ENCODE results near the gene YWHAH.

Gene YWHAH

GRCh38 chr22:31950226-31950625 is 5.9 kb downstream of the YWHAH start:
- DNase-seq (ENCODE audit: low spot score), result no peak

GRCh38 chr22:31951194-31952093 is 7.1 kb downstream of the YWHAH start:
- DNase-seq (ENCODE audit: low spot score), result no peak

- DNase-seq (ENCODE audit: low spot score), result no peak
These were observed 7.7 kb downstream of the YWHAH start for GRCh38 chr22:31952094-31952401.

GRCh38 chr22:31952472-31952871 is 8.1 kb downstream of the YWHAH start:
- no peak for DNase-seq (ENCODE audit: low spot score)

GRCh38 chr22:31953261-31953660 is 8.9 kb downstream of the YWHAH start:
- no peak for DNase-seq (ENCODE audit: low spot score)

GRCh38 chr22:31954535-31955523 is 10.5 kb downstream of the YWHAH start:
- DNase-seq (ENCODE audit: low spot score), result no peak

GRCh38 chr22:31956360-31956759 is 12.0 kb downstream of the YWHAH start:
- no peak for DNase-seq (ENCODE audit: low spot score)

- DNase-seq (ENCODE audit: low spot score), result no peak
These were observed 13.7 kb downstream of the YWHAH start for GRCh38 chr22:31957970-31958594.

GRCh38 chr22:31958625-31959239 is 14.4 kb downstream of the YWHAH start:
- DNase-seq (ENCODE audit: low spot score), result no peak

- DNase-seq (ENCODE audit: low spot score), result no peak
These were observed 16.4 kb downstream of the YWHAH start for GRCh38 chr22:31960767-31961166.

GRCh38 chr22:31962387-31963125 is 18.2 kb downstream of the YWHAH start:
- no peak for DNase-seq (ENCODE audit: low spot score)

GRCh38 chr22:31968022-31968421 is 23.7 kb downstream of the YWHAH start:
- DNase-seq (ENCODE audit: low spot score), result no peak

GRCh38 chr22:31969789-31970489 is 25.6 kb downstream of the YWHAH start:
- peak; percentile 66 for DNase-seq (ENCODE audit: low spot score)

GRCh38 chr22:31970490-31971444 is 26.4 kb downstream of the YWHAH start:
- DNase-seq (ENCODE audit: low spot score), result peak; percentile 78

GRCh38 chr22:31972180-31972579 is 27.8 kb downstream of the YWHAH start:
- DNase-seq (ENCODE audit: low spot score), result no peak

GRCh38 chr22:31973739-31974138 is 29.4 kb downstream of the YWHAH start:
- no peak for DNase-seq (ENCODE audit: low spot score)

- peak; percentile 80 for DNase-seq (ENCODE audit: low spot score)
These were observed 33.0 kb downstream of the YWHAH start for GRCh38 chr22:31977141-31977841.

GRCh38 chr22:31977939-31978338 is 33.6 kb downstream of the YWHAH start:
- no peak for DNase-seq (ENCODE audit: low spot score)
